GM19043 (cell line): ENCODE results near the gene ZNF81.
"Not testable (repeated sequence)": the region's sequence is repeated elsewhere in the genome, so short reads cannot be mapped to it uniquely, and the experiment has no call there.

Experiments
- ATAC-seq: cut with Tn5 transposase; IDR thresholded peaks from one replicate; pipeline ENCODE4 v1.9.1; 2021; ENCODE audit warnings: low read depth; ENCODE audit not compliant: unreplicated experiment

The ZNF81 gene

GRCh38 chrX:47927212-47927611 lies 90.5 kb downstream of the ZNF81 start:
- no peak for ATAC-seq

- ATAC-seq = not testable (repeated sequence)
Measured at GRCh38 chrX:47931970-47932369, 95.3 kb downstream of the ZNF81 start.

- no peak for ATAC-seq
Measured at GRCh38 chrX:47933946-47934345, 97.2 kb downstream of the ZNF81 start.

GRCh38 chrX:47936224-47936939 lies 99.7 kb downstream of the ZNF81 start:
- ATAC-seq = no peak

GRCh38 chrX:47936940-47937317 lies 100.2 kb downstream of the ZNF81 start:
- ATAC-seq = no peak

GRCh38 chrX:47940448-47940847 lies 103.7 kb downstream of the ZNF81 start:
- no peak for ATAC-seq

GRCh38 chrX:47941423-47941822 lies 104.7 kb downstream of the ZNF81 start:
- no peak for ATAC-seq

- not testable (repeated sequence) for ATAC-seq
Measured at GRCh38 chrX:47955295-47955694, 118.6 kb downstream of the ZNF81 start.

- no peak for ATAC-seq
Measured at GRCh38 chrX:47956016-47956415, 119.3 kb downstream of the ZNF81 start.

GRCh38 chrX:47958206-47958605 lies 121.5 kb downstream of the ZNF81 start:
- not testable (repeated sequence) for ATAC-seq

- no peak for ATAC-seq
Measured at GRCh38 chrX:47958761-47959342, 122.2 kb downstream of the ZNF81 start.

- ATAC-seq = no peak
Measured at GRCh38 chrX:47960406-47960805, 123.7 kb downstream of the ZNF81 start.

- ATAC-seq = not testable (repeated sequence)
Measured at GRCh38 chrX:47961830-47962229, 125.1 kb downstream of the ZNF81 start.

GRCh38 chrX:47965526-47965925 lies 128.8 kb downstream of the ZNF81 start:
- ATAC-seq = not testable (repeated sequence)
